Cardiac muscle cell (in vitro differentiated cells and primary cell): ENCODE measurements around the gene IQGAP2. TPM values are rescaled to one million over a fixed set of nuclear protein-coding genes. Genes with fewer than 3 reads are reported as not detected.

Experiments used
- DNase-seq, 2 donors: peaks; one replicate each; pipeline versions ENCODE4 v3.0.0 to v3.0.0-alpha.2; 2010 to 2017; ENCODE audit warnings: low read depth in 1 of 2, low spot score in 1 of 2
- H3K27ac ChIP-seq: fragments of 200-600 bp; sonication (generic); 2 replicates; pipeline ENCODE4 v1.5.1; 2016
- H3K27me3 ChIP-seq: fragments of 200-600 bp; sonication (generic); 2 replicates; pipeline ENCODE4 v1.6.0; 2016; ENCODE audit warnings: control low read depth
- H3K36me3 ChIP-seq: fragments of 200-600 bp; sonication (generic); 2 replicates; pipeline ENCODE4 v1.5.1; 2016; ENCODE audit warnings: control low read depth
- H3K4me1 ChIP-seq: fragments of 200-600 bp; sonication (generic); 2 replicates; pipeline ENCODE4 v1.8.1; 2017; ENCODE audit warnings: low read depth, mild to moderate bottlenecking, mixed run types
- H3K4me3 ChIP-seq: fragments of 200-600 bp; sonication (generic); 2 replicates; pipeline ENCODE4 v1.5.1; 2016; ENCODE audit warnings: mild to moderate bottlenecking
- H3K9me3 ChIP-seq: fragments of 200-600 bp; sonication (generic); 2 replicates; pipeline ENCODE4 v1.5.1; 2017; ENCODE audit warnings: low read depth, mild to moderate bottlenecking, control low read depth
- polyA plus RNA-seq: library from polyadenylated mRNA; unstranded; fragments of >200 nt; fragmentation: Nextera tagmentation; extraction: Ambion mirVana; gene quantifications from 2 replicates; pipeline ENCODE4 v1.2.1, GENCODE V29; 2016
- total RNA-seq: library from RNA; depleted of rRNA; stranded (reverse); fragments of >200 nt; gene quantifications from 2 replicates; pipeline ENCODE4 v1.2.3, GENCODE V29; 2016
- TF ChIP-seq, protein P1 (sequence below): IDR thresholded peaks from 2 replicates; pipeline ENCODE4 v1.5.1; 2012; ENCODE audit warnings: low read depth, mild to moderate bottlenecking, low read length

Gene IQGAP2
- total and polyA plus RNA-seq, 2 experiments from 2014 or later, result 4.1 to 10.8 TPM

DNA sequence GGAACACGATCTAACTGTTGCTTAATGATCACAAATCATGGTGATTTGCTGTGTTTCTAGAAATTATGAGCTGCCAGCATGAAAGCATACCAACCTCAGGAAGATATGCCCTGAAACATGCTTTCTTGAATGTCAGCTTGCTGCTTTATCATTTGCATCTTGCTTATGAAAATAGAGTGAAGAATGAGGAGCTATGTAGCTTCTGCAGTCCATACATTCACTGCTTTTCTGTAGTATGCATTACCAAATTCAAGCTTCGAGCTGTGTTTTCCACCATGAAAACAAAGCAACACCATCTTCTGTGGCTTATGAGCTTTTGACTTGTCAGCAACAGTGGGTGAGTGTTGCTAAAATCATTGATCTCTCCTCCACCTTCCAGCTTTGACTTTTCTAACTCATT is 203.6 kb downstream of the IQGAP2 start:
- H3K27ac ChIP-seq, result no peak overlapping the region
- TF ChIP-seq, protein P1, sequence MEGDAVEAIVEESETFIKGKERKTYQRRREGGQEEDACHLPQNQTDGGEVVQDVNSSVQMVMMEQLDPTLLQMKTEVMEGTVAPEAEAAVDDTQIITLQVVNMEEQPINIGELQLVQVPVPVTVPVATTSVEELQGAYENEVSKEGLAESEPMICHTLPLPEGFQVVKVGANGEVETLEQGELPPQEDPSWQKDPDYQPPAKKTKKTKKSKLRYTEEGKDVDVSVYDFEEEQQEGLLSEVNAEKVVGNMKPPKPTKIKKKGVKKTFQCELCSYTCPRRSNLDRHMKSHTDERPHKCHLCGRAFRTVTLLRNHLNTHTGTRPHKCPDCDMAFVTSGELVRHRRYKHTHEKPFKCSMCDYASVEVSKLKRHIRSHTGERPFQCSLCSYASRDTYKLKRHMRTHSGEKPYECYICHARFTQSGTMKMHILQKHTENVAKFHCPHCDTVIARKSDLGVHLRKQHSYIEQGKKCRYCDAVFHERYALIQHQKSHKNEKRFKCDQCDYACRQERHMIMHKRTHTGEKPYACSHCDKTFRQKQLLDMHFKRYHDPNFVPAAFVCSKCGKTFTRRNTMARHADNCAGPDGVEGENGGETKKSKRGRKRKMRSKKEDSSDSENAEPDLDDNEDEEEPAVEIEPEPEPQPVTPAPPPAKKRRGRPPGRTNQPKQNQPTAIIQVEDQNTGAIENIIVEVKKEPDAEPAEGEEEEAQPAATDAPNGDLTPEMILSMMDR, result no peak
- peaks cover 4% of the 10 kb centered on the region for H3K4me1 ChIP-seq
- H3K4me3 ChIP-seq, result no peak overlapping the region
- H3K36me3 ChIP-seq, result no peaks in the 10 kb centered on the region
- H3K27me3 ChIP-seq, result no peaks in the 10 kb centered on the region
- H3K9me3 ChIP-seq, result no peaks in the 10 kb centered on the region
- DNase-seq, result no peak

GRCh38 chr5:76607353-76607871 is 204.3 kb downstream of the IQGAP2 start:
- TF ChIP-seq, protein P1, result no peak
- DNase-seq, result peak in 1 of 2 donors; percentile 59
- Histone ChIP-seq H3K27ac (no peak overlapping the region), H3K4me1 (peaks cover 4% of the 10 kb centered on the region), H3K36me3 (no peaks in the 10 kb centered on the region), H3K9me3 (no peaks in the 10 kb centered on the region), H3K4me3 (no peak overlapping the region), H3K27me3 (no peaks in the 10 kb centered on the region)

DNA sequence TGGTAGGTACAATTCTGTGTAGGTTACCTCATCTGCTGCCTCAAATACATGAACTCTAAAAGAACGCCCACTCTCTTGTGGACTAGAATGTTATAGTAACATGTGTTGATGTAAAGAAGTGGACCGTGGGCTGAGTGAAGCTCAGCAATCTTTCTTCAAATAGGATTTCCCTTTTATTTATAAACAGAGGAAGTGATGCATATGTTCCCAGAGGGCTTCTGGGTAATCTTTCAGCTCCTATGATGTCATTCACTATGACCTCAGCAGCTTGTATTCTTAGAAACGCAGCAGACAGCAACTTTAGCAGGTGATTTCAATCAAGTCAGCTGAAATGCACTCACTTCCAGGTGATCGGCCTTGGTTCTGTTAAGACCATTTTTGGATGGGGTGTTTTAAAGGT is 205.7 kb downstream of the IQGAP2 start:
- Histone ChIP-seq H3K4me3 (no peak overlapping the region), H3K4me1 (peaks cover 4% of the 10 kb centered on the region), H3K27ac (no peak overlapping the region), H3K9me3 (no peaks in the 10 kb centered on the region), H3K36me3 (no peaks in the 10 kb centered on the region), H3K27me3 (no peaks in the 10 kb centered on the region)
- TF ChIP-seq, protein P1, result no peak
- DNase-seq, result peak in 1 of 2 donors; percentile 65

GRCh38 chr5:76610196-76610595 is 207.1 kb downstream of the IQGAP2 start:
- DNase-seq, result no peak
- Histone ChIP-seq H3K27me3 (no peaks in the 10 kb centered on the region), H3K36me3 (no peaks in the 10 kb centered on the region), H3K4me3 (no peak overlapping the region), H3K4me1 (peaks cover 4% of the 10 kb centered on the region), H3K9me3 (no peaks in the 10 kb centered on the region), H3K27ac (no peak overlapping the region)
- TF ChIP-seq, protein P1, result no peak

GRCh38 chr5:76612942-76613341 is 209.9 kb downstream of the IQGAP2 start:
- Histone ChIP-seq H3K4me3 (no peak overlapping the region), H3K27ac (no peak overlapping the region)
- DNase-seq, result no peak

More at GRCh38 chr5:76612942-76613341, 209.9 kb downstream of the IQGAP2 start:
- TF ChIP-seq, protein P1, result no peak
- Histone ChIP-seq H3K36me3 (no peaks in the 10 kb centered on the region), H3K27me3 (no peaks in the 10 kb centered on the region), H3K4me1 (no peaks in the 10 kb centered on the region), H3K9me3 (no peaks in the 10 kb centered on the region)
